Measurements from ENCODE around the gene WFDC9. TPM values are rescaled to one million over a fixed set of nuclear protein-coding genes. Genes with fewer than 3 reads are reported as not detected.

Gene WFDC9
- total and polyA plus RNA-seq, 2 of the 8 experiments (the other 6 are each of a cell fraction or from before 2014, with no cell fraction given), result not detected

DNA sequence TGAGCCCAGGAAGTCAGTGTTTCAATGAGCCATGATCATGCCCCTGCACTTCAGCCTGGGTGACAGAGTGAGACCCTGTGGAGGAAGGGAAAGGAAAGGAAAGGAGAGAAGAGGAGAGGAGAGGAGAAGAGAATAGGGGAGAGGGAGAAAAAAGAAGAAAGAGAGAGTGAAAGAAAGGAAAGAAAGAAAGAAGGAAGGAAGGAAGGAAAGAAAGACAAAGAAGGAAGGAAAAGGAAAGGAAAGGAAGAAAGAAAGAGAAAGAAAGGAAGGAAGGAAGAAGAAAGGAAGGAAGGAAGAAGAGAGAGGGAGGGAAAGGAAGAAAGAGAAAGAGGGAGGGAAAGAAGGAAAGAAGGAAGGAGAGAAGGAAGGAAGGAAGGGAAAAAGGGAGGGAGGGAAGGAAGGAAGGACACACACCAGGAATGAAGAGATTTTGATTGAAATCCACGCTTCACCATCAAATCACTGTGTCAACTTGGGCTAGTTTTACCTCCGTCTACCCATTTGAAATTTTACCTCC, 66.3 kb downstream of the WFDC9 start:
- Histone ChIP-seq H2AK5ac (ENCODE audit: low read depth, low read length) (no peak overlapping the region), H2BK15ac (ENCODE audit: low read length) (no peak overlapping the region), H3K27me3 (replicated peaks in 1 of 4; ENCODE audit: control insufficient read depth in 3 of 4, extremely low read depth in 1 of 4, insufficient read depth in 3 of 4, low read length in 3 of 4) (no peaks in the 10 kb centered on the region), H4K91ac (replicated peaks; ENCODE audit: insufficient read length, low read length) (no peak overlapping the region), H4K20me1 (replicated peaks in 1 of 2; ENCODE audit: control insufficient read depth in 1 of 2, insufficient read depth in 2 of 2, low read length in 2 of 2) (no peaks in the 10 kb centered on the region), H2BK12ac (ENCODE audit: low read depth, low read length) (no peak overlapping the region), H3K4me1 (replicated peaks in 1 of 4; ENCODE audit: control insufficient read depth in 3 of 4, insufficient read depth in 4 of 4, low read length in 3 of 4) (no peaks in the 10 kb centered on the region), H4K5ac (ENCODE audit: insufficient read length, low read depth, low read length) (no peak overlapping the region), H3K9ac (replicated peaks in 1 of 4; ENCODE audit: extremely low read depth in 1 of 4, low read depth in 3 of 4, low read length in 3 of 4) (peak overlapping the region in 1 of 4 experiments; percentile 34; a peak in 1 of 7 replicates), H3K18ac (ENCODE audit: extremely low read depth, low read length) (no peak overlapping the region), H3K4me2 (ENCODE audit: insufficient read depth in 1 of 2, low read depth in 2 of 2, low read length in 2 of 2) (no peak overlapping the region), H2AFZ (ENCODE audit: low read length) (no peak overlapping the region), H3K27ac (ENCODE audit: low read depth, low read length) (no peak overlapping the region), H3K14ac (ENCODE audit: insufficient read length) (no peak overlapping the region), H3K4ac (replicated peaks; ENCODE audit: insufficient read length, low read depth, low read length) (no peak overlapping the region), H2BK20ac (ENCODE audit: low read length) (no peak overlapping the region), H2BK5ac (ENCODE audit: low read depth, low read length) (no peak overlapping the region), H4K8ac (ENCODE audit: extremely low read depth, insufficient read depth, low read length) (no peak overlapping the region), H3K23me2 (ENCODE audit: low read depth, low read length) (no peaks in the 10 kb centered on the region), H3K9me3 (ENCODE audit: insufficient read depth in 2 of 2, low read depth in 1 of 2, low read length in 1 of 2) (no peaks in the 10 kb centered on the region), H2BK120ac (replicated peaks; ENCODE audit: low read depth, low read length) (no peak overlapping the region), H3K79me1 (ENCODE audit: low read depth, low read length) (no peaks in the 10 kb centered on the region), H3K4me3 (ENCODE audit: extremely low read depth in 1 of 4, insufficient read depth in 2 of 4, low read depth in 3 of 4, low read length in 4 of 4) (no peak overlapping the region), H3K36me3 (ENCODE audit: control insufficient read depth in 2 of 4, insufficient read depth in 4 of 4, low read length in 3 of 4) (no peaks in the 10 kb centered on the region; a peak in 1 of 8 replicates), H3K79me2 (ENCODE audit: control insufficient read depth in 1 of 2, insufficient read depth in 2 of 2, low read length in 2 of 2) (no peaks in the 10 kb centered on the region), H3K56ac (replicated peaks; ENCODE audit: insufficient read length, low read depth, low read length) (no peak overlapping the region), H3K23ac (ENCODE audit: insufficient read length) (no peak overlapping the region)
- ChIA-PET CTCF (ENCODE audit: partially characterized antibody) (interaction anchor here (0.7 kb wide), 1 partner anchor 9 kb away, joined by 3 read pairs; no protein-coding TSS in a partner anchor), POLR2A (ENCODE audit: partially characterized antibody) (no interaction called here)
- WGBS, 2 experiments (ENCODE audit: extremely low coverage in 1 of 2, insufficient coverage in 1 of 2, insufficient read length in 1 of 2, insufficient replicate concordance in 2 of 2, low coverage in 1 of 2, low lambda C conversion rate in 2 of 2, missing lambda C conversion rate in 1 of 2), result 100% methylated on average over 2 of the region's 2 CpGs; no CpG with 5 or more reads in 1 of the 2 experiments
- FAIRE-seq, result no peak
- TF ChIP-seq SAP30 (IDR thresholded peaks at IDR 0.05; ENCODE audit: insufficient read depth, insufficient replicate concordance, low read length) (no peak), CREB1 (IDR thresholded peaks at IDR 0.05) (no peak), SIN3A (conservative IDR thresholded peaks at IDR 0.05 in 1 of 2, IDR thresholded peaks at IDR 0.05 in 1 of 2; ENCODE audit: low read depth in 1 of 2, low read length in 2 of 2) (no peak), HDAC6 (IDR thresholded peaks at IDR 0.05; ENCODE audit: low read depth, low read length) (no peak), RAD21 (IDR thresholded peaks at IDR 0.05 in 1 of 2, conservative IDR thresholded peaks at IDR 0.05 in 1 of 2; ENCODE audit: low read depth in 2 of 2, low read length in 2 of 2) (no peak), CBX8 (IDR thresholded peaks at IDR 0.05; ENCODE audit: borderline replicate concordance, low read depth, low read length) (no peak), BCL11A (IDR thresholded peaks at IDR 0.05; ENCODE audit: low read depth in 2 of 2, low read length in 2 of 2) (no peak), GTF2F1 (IDR thresholded peaks at IDR 0.05; ENCODE audit: borderline replicate concordance, low read depth, low read length) (no peak), EZH2 (IDR thresholded peaks at IDR 0.05; ENCODE audit: low read depth, low read length, severe bottlenecking) (no peak), FOSL1 (IDR thresholded peaks at IDR 0.05; ENCODE audit: insufficient read depth, low read depth, low read length) (no peak)
- DNase-seq (ENCODE audit: low read depth in 1 of 2, low spot score in 2 of 2), result no peak
